Gastroesophageal sphincter (tissue), 3 donors: ENCODE data around the gene TSACC.
"Not testable (repeated sequence)": the region's sequence is repeated elsewhere in the genome, so short reads cannot be mapped to it uniquely, and the experiment has no call there.

Experiments used
- CTCF ChIP-seq, 4 experiments: fragments of 200-600 bp in 2 of 4; fragments of 450-650 bp in 2 of 4; sonication (generic) in 1 of 4; IDR thresholded peaks; one replicate each; pipeline ENCODE4 v1.5.1; 2017 to 2019; ENCODE audit warnings: antibody characterized with exemption in 4 of 4, mild to moderate bottlenecking in 2 of 4, moderate library complexity in 2 of 4
- POLR2A ChIP-seq, 2 donors: fragments of 450-650 bp; IDR thresholded peaks; one replicate each; pipeline ENCODE4 v1.6.1; 2017; ENCODE audit warnings: antibody characterized with exemption in 2 of 2, mild to moderate bottlenecking in 2 of 2, moderate library complexity in 1 of 2

DNA sequence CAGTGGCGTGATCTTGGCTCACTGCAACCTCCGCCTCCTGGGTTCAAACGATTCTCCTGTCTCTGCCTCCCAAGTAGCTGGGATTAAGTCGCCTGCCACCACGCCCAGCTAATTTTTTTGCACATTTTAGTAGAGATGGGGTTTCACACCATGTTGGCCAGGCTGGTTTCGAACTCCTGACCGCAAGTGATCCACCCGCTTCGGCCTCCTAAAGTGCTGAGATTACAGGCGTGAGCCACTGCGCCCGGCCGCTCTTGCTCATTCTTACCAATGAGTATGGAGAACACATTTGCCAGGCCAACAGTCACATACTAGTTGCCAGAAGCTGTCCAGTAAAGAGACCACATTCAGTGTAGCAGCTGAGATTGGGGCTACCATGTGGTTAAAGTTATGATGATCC, 14.2 kb downstream of the TSACC start:
- not testable (repeated sequence) for TF ChIP-seq CTCF, POLR2A (IDR thresholded peaks at IDR 0.05)
